ENCODE results near the gene FIGNL2.

GRCh38 chr12:51893786-51894185 is 45.3 kb upstream of the FIGNL2 start:
- TF ChIP-seq POLR2A (IDR thresholded peaks at IDR 0.05) (no peak), CTCF (IDR thresholded peaks at IDR 0.05) (no peak)
